ENCODE data around the gene PRLH. TPM values are rescaled to one million over a fixed set of nuclear protein-coding genes. Genes with fewer than 3 reads are reported as not detected.

The PRLH gene
- total RNA-seq (2022; extraction: Qiagen RNA extraction; ENCODE audit: low read depth) = not detected in 5 replicates

GRCh38 chr2:237566401-237567235 is at the start of gene PRLH:
Gene PRLH, plus strand, starts transcription at chr2:237566574. Its CDS starts 0 bp downstream, at chr2:237566574.

GRCh38 chr2:237590272-237591140 is 24.1 kb downstream of the PRLH start, which contains the start of gene RAB17:
Gene RAB17, minus strand, starts transcription at chr2:237590734. Its CDS starts 4,580 bp downstream, at chr2:237586154.

Other genes starting within 250 kb of the PRLH start
- gene COL6A3, start 152.4 kb upstream of the PRLH start, total RNA-seq (2022; extraction: Qiagen RNA extraction; ENCODE audit: low read depth) = 0.02 to 0.25 TPM (median 0.10 TPM) in 5 replicates
- 218 to 289 TPM (median 278 TPM) in 5 replicates for gene MLPH, start 79.3 kb upstream of the PRLH start, total RNA-seq (2022; extraction: Qiagen RNA extraction; ENCODE audit: low read depth)
- 0.09 to 0.32 TPM (median 0.13 TPM) in 4 of 5 replicates, not detected in the other for gene RAB17, start 24.2 kb downstream of the PRLH start, total RNA-seq (2022; extraction: Qiagen RNA extraction; ENCODE audit: low read depth)
- 71.8 to 109 TPM (median 91.5 TPM) in 5 replicates for gene LRRFIP1, start 61.0 kb downstream of the PRLH start, total RNA-seq (2022; extraction: Qiagen RNA extraction; ENCODE audit: low read depth)
- gene RBM44, start 232.2 kb downstream of the PRLH start, total RNA-seq (2022; extraction: Qiagen RNA extraction; ENCODE audit: low read depth) = 0.15 to 0.41 TPM (median 0.24 TPM) in 5 replicates

Measured in A549 treated with CpdA at 1 μM for 4 hours (cell line).